GM12891 (cell line): Measurements from ENCODE around the gene UGT2A1.

ENCODE experiments used
- POLR2AphosphoS5 ChIP-seq: IDR thresholded peaks from 2 replicates; pipeline ENCODE4 v1.6.1; 2011; ENCODE audit warnings: low read depth, low read length, control low read depth
- SPI1 ChIP-seq: IDR thresholded peaks from 2 replicates; pipeline ENCODE4 v1.6.1; 2011; ENCODE audit warnings: low read depth, low read length, control low read depth

DNA sequence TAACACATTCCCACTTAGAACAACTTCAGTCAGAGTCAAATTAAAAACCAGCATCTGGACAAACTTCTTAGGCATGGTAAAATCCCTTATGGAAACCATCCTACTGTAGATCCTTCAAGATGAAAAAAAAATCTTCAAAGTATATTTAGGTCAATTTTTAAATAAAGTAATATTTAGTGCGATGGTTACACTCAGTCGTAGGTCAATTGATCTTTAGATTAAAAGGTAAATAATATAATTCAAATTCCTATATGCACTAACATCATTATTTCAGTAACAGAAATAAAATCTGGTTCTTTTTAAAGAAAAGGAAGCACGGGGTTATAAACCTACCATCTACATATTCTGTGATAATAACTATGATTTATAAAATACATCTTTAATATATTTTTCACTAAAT lies 13.5 kb downstream of the UGT2A1 start, which contains the start of gene UGT2A2:
- TF ChIP-seq SPI1, result no peak
- no peak for TF ChIP-seq POLR2AphosphoS5
